Effector memory CD4-positive, alpha-beta T cell (primary cell): ENCODE data around the gene SGK2.

ENCODE experiments used
- DNase-seq, 3 donors: peaks; one replicate each; pipeline ENCODE4 v3.0.0-alpha.2; 2020
- H3K27ac ChIP-seq: 2 replicates; pipeline ENCODE4 v1.7.0; 2013; ENCODE audit warnings: mild to moderate bottlenecking, low read length, moderate library complexity; ENCODE audit not compliant: insufficient read depth, poor library complexity, severe bottlenecking
- H3K27me3 ChIP-seq: replicated peaks from 2 replicates; pipeline ENCODE4 v1.7.0; 2013; ENCODE audit warnings: mild to moderate bottlenecking, low read length; ENCODE audit not compliant: insufficient read depth, control insufficient read depth, poor library complexity, severe bottlenecking
- H3K36me3 ChIP-seq: 2 replicates; pipeline ENCODE4 v1.7.0; 2013; ENCODE audit warnings: mild to moderate bottlenecking, low read length, moderate library complexity; ENCODE audit not compliant: control insufficient read depth, insufficient read depth
- H3K4me1 ChIP-seq: 2 replicates; pipeline ENCODE4 v1.7.0; 2013; ENCODE audit warnings: low read length, mild to moderate bottlenecking; ENCODE audit not compliant: control insufficient read depth, insufficient read depth, poor library complexity, severe bottlenecking
- H3K4me3 ChIP-seq: 2 replicates; pipeline ENCODE4 v1.7.0; 2013; ENCODE audit warnings: low read length, low read depth, mild to moderate bottlenecking; ENCODE audit not compliant: insufficient read depth, poor library complexity, severe bottlenecking
- H3K9me3 ChIP-seq: 2 replicates; pipeline ENCODE4 v1.7.0; 2013; ENCODE audit warnings: mild to moderate bottlenecking, low read length, moderate library complexity; ENCODE audit not compliant: control insufficient read depth

Gene SGK2

DNA sequence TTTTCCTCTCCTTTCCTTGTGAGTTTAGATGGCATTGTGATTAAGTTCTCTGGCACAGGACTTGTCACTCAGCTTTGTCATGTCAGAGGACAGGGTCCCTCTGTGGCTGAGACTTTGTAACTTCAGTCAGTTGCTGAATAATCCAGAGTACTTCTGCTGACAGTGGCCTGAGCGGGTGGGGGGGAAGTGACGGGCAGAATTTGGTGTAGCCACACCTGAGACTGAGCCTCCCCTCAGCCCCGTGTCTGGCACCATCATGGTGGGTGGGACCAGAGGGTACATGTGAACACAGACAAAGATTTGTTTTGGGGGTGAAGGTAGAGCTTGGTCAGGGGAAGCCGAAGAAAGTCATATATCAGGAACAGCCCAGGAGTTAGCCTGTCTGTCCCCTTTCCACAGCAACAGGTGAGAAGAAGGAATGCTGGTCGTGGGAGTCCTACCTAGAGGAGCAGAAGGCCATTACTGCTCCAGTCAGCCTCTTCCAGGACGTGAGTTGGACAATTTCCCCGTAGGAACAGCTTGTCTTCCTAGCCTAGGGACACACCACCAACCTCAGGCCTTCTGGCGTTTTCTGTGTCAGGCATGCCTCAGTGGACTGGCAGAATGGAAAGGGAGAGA, 30.5 kb upstream of the SGK2 start:
- Histone ChIP-seq H3K27ac (no peak overlapping the region), H3K4me3 (no peak overlapping the region)

GRCh38 chr20:43529051-43529450, 29.8 kb upstream of the SGK2 start:
- no peak overlapping the region for H3K4me3 ChIP-seq

More for the DNA sequence above, 30.5 kb upstream of the SGK2 start:
- no peak for DNase-seq
- H3K4me1 ChIP-seq: no peaks in the 10 kb centered on the region
- no peaks in the 10 kb centered on the region for H3K36me3 ChIP-seq
- no peaks in the 10 kb centered on the region for H3K9me3 ChIP-seq
- H3K27me3 ChIP-seq: no peaks in the 10 kb centered on the region

DNA sequence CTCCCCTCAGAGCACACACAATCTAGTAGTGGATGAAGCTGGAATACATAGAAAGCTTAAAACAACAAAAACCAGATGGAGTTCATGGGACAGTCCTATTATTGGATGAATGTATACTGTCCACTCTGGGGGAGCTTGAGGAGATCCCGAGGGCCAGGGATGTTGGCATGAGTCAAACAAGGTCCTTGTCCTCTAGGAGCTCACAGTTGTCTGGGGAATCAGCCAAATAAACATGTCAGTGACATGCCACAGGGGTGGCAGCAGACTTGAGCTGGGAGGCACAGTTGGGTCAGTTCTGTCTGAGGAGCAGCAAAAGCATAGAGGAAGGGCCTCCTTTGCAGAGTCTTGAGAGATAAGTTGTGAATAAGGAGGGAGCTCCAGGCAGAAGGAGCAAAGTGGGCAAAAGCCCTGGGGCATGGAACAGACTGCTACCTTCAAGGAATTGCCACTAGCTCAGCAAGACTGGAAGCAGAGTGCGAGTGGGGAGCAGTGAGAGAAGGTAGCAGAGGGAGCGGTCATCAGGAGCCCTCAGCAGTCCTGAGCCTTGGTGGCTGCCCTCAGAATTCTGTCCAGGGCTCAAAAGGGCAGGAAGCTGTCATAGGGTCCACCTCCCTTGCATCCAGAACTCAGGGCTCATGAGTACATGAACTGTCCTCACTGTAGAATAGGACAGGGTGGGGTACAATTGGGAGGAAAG, 29.2 kb upstream of the SGK2 start:
- no peaks in the 10 kb centered on the region for H3K27me3 ChIP-seq
- H3K4me1 ChIP-seq: no peaks in the 10 kb centered on the region
- H3K9me3 ChIP-seq: no peaks in the 10 kb centered on the region
- no peak overlapping the region for H3K4me3 ChIP-seq
- no peak overlapping the region for H3K27ac ChIP-seq
- no peaks in the 10 kb centered on the region for H3K36me3 ChIP-seq
- no peak for DNase-seq

More at GRCh38 chr20:43529051-43529450, 29.8 kb upstream of the SGK2 start:
- H3K36me3 ChIP-seq: no peaks in the 10 kb centered on the region
- DNase-seq: no peak
- no peaks in the 10 kb centered on the region for H3K9me3 ChIP-seq
- no peaks in the 10 kb centered on the region for H3K27me3 ChIP-seq
- no peak overlapping the region for H3K27ac ChIP-seq
- H3K4me1 ChIP-seq: no peaks in the 10 kb centered on the region

GRCh38 chr20:43530321-43531090, 28.3 kb upstream of the SGK2 start:
- H3K4me3 ChIP-seq: no peak overlapping the region
- H3K4me1 ChIP-seq: no peaks in the 10 kb centered on the region
- DNase-seq: no peak
- no peaks in the 10 kb centered on the region for H3K9me3 ChIP-seq
- no peaks in the 10 kb centered on the region for H3K36me3 ChIP-seq
- no peak overlapping the region for H3K27ac ChIP-seq
- H3K27me3 ChIP-seq: no peaks in the 10 kb centered on the region

- no peaks in the 10 kb centered on the region for H3K4me1 ChIP-seq
- H3K36me3 ChIP-seq: no peaks in the 10 kb centered on the region
- DNase-seq: no peak
- no peak overlapping the region for H3K4me3 ChIP-seq
- H3K9me3 ChIP-seq: no peaks in the 10 kb centered on the region
- H3K27me3 ChIP-seq: no peaks in the 10 kb centered on the region
- H3K27ac ChIP-seq: no peak overlapping the region
Measured at GRCh38 chr20:43531091-43531443, 27.8 kb upstream of the SGK2 start.

GRCh38 chr20:43532416-43533055, 26.3 kb upstream of the SGK2 start:
- Histone ChIP-seq H3K4me3 (no peak overlapping the region), H3K27me3 (no peaks in the 10 kb centered on the region), H3K4me1 (no peaks in the 10 kb centered on the region), H3K27ac (no peak overlapping the region), H3K36me3 (no peaks in the 10 kb centered on the region), H3K9me3 (no peaks in the 10 kb centered on the region)
- DNase-seq: no peak

DNA sequence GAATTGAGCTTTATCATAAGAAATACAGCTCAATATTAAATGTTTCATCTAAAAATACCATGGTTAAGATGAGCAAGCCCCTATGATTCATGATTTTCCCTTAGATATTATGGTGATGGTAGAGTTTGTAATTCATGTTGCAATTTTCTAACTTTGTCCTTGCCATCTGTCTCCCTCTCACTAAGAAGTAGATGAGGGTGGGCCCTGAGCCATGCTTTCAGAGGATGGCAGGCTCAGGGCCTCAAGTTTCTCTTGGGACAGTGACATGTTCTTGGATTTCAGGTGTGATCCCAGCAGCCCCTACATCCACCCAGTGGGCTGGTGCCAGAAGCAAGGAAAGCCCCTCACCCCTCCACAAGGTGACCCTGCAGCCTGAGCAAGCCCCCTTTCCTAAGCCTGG, 25.8 kb upstream of the SGK2 start:
- no peak overlapping the region for H3K4me3 ChIP-seq
- H3K4me1 ChIP-seq: no peaks in the 10 kb centered on the region
- no peaks in the 10 kb centered on the region for H3K9me3 ChIP-seq
- H3K36me3 ChIP-seq: no peaks in the 10 kb centered on the region
- no peak overlapping the region for H3K27ac ChIP-seq
- DNase-seq: no peak
- H3K27me3 ChIP-seq: no peaks in the 10 kb centered on the region

GRCh38 chr20:43534016-43534415, 24.8 kb upstream of the SGK2 start:
- Histone ChIP-seq H3K9me3 (no peaks in the 10 kb centered on the region), H3K27ac (no peak overlapping the region)

DNA sequence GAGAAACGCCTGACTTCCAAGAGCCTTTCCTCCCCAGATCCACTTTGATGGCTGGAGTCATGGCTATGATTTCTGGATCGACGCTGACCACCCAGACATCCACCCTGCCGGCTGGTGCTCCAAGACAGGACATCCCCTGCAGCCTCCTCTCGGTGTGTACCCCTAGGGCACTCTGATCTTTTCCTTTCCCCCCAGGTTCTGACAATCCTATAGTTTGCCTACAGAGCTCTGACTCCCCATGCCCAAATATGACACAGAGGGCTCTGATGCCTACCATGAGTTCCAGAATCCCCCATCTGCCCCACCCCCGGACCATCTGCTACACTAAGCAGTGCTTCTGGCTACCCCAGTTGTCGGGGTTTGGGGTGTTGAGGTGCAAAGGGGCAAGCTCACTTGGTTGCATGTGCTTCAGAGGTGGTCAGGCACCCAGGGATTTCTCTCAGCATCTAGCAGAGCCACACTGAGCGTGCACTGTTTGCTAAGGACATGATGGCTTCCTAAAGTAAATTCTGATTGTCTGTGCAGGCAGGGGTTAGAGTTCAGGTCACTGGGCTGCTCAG, 24.0 kb upstream of the SGK2 start:
- Histone ChIP-seq H3K27ac (no peak overlapping the region), H3K4me3 (no peak overlapping the region), H3K27me3 (no peaks in the 10 kb centered on the region), H3K36me3 (no peaks in the 10 kb centered on the region), H3K4me1 (no peaks in the 10 kb centered on the region), H3K9me3 (no peaks in the 10 kb centered on the region)
- DNase-seq: no peak

More at GRCh38 chr20:43534016-43534415, 24.8 kb upstream of the SGK2 start:
- Histone ChIP-seq H3K27me3 (no peaks in the 10 kb centered on the region), H3K36me3 (no peaks in the 10 kb centered on the region), H3K4me1 (no peaks in the 10 kb centered on the region), H3K4me3 (no peak overlapping the region)
- no peak for DNase-seq
